Ramos (cell line): ENCODE data around the gene GLG1.
"Not testable (repeated sequence)": the region's sequence is repeated elsewhere in the genome, so short reads cannot be mapped to it uniquely, and the experiment has no call there.

Experiments used
- in situ Hi-C: fragments of 300-500 bp; cut with MboI; formaldehyde crosslinking; loops from one replicate; pipeline ENCODE4 v1.14.3; 2022; ENCODE audit warnings: low sequenced_read_pairs; ENCODE audit not compliant: unreplicated experiment

The GLG1 gene

GRCh38 chr16:74577882-74578366 is 29.0 kb downstream of the GLG1 start:
- in situ Hi-C loops = no loop called here

GRCh38 chr16:74575807-74576643 is 30.9 kb downstream of the GLG1 start:
- in situ Hi-C loops = no loop called here

GRCh38 chr16:74575175-74575806 is 31.6 kb downstream of the GLG1 start:
- in situ Hi-C loops = no loop called here

GRCh38 chr16:74574146-74574545 is 32.8 kb downstream of the GLG1 start:
- in situ Hi-C loops = no loop called here

DNA sequence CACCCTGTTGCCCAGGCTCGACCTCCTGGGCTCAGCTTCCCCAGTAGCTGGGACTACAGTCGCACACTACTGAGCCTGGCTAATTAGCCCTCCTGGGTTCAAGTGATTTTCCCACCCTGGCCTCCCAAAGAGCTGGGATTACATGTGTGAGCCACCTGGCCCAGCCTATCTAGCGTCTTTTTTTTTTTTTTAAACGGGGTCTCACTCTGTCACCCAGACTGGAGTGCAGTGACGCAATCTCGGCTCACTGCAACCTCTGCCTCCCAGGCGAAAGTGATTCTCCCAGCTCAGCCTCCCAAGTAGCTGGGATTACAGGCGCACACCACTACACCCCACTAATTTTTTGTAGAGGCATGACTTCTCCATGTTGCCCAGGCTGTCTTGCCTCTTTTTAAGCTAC is 33.3 kb downstream of the GLG1 start:
- in situ Hi-C loops = no loop called here

DNA sequence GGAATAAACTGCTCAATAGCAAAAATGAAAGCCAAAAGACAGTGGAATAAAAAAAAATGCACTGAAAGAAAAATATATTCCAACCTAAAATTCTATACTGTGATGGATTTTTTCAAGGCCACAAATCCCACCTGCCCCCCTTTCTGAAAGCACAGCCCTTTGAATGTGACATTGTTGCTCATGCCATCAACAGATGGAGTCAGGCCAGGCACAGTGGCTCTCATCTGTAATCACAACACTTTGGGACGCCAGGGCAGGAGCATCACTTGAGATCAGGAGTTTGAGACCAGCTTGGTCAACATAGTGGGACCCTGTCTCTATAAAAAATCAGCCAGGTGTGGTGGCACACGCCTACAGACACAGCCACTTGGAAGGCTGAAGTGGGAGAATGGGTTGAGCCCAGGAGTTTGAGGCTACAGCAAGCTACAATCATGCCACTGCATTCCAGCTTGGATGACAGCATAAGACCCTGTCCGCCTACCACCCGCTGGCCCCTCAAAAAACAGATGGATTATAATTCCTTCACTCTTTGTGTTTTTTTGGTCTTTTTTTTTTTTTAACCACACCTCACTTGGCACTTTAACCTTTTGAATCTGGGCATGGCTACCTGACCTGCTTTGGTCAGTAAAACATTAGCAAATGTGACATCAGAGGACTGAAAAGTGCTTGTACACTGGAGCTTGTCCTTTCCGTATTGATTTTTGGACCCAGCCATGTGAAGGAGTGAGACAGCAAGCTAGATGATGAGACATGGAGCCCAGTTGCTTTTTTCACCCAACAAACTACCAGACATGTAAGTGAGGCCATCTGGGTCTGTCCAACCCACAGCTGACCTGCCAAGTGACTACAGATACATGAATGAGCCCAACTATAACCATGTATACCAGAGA is 36.3 kb downstream of the GLG1 start:
- in situ Hi-C loops = no loop called here

DNA sequence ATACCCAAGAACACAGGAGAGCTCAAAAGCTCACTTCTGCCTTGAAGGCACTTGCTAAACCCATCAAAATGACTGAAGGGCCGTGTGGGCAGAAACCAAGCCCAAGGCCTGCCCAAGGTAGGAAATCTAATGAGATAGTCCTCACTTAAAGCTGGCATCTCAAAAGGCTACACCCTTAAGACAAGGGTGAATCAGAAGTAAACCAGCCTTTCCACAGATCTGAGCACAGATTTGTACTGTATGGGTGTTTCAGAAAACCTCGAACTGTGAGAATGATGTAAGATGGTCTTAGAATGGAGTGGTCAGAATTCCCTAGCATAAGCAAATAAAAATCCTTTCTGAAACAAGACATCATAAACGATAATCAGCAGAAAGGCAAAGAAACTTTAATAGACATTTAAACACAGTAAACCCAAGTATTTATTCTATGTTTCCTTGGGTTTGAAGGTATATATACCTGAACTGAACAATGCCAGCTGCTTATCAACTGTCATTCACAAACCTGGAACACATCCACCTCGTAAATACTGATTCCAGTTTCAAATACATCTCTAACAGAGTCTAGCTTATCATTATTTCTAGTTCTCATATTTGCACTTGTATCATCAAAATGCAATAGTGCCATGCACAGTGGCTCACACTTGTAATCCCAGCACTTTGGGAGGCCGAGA is 37.8 kb downstream of the GLG1 start:
- in situ Hi-C loops = no loop called here

DNA sequence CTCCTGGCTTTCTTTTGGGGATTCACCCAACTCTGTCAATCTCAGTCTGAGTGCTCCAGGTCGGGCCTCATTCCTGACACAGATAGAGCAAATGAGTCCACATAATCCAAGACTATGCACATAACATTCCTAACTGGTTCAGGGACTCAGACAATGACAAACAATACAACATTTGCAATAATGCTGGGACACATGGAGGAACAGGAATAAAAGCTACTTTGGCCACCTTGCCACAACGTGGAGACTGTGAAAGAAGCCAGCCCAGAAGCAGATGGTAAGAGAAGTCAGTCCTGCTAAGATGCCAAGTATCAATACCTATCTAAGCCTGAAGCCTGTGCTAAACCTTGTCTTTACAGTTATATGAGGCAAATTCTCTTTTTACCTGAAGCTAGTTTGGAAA is 39.0 kb downstream of the GLG1 start:
- in situ Hi-C loops = no loop called here

- in situ Hi-C loops = no loop called here
Measured at GRCh38 chr16:74565378-74565777, 41.5 kb downstream of the GLG1 start.

GRCh38 chr16:74564451-74564984 is 42.4 kb downstream of the GLG1 start:
- in situ Hi-C loops = no loop called here

GRCh38 chr16:74563828-74564263 is 43.1 kb downstream of the GLG1 start:
- in situ Hi-C loops = no loop called here

- in situ Hi-C loops = no loop called here
Measured at GRCh38 chr16:74562117-74562516, 44.8 kb downstream of the GLG1 start.

DNA sequence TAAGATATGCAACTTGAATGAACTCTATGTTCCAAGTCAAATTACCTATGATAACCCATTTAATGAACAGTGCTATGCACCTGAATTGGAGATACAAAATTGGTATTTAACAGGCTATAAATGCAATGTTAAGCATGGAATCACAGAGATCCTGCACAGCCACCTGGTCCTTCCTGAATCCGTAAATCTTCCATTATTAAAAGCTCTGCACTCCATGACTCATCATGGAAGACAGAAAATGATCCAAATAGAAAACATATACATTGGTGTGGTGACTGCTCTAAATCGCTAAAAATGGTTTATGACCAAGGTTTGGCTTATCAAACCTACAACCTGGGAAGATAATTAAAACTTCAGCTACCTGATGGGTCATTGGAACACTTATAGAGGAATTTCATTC is 45.3 kb downstream of the GLG1 start:
- in situ Hi-C loops = no loop called here

DNA sequence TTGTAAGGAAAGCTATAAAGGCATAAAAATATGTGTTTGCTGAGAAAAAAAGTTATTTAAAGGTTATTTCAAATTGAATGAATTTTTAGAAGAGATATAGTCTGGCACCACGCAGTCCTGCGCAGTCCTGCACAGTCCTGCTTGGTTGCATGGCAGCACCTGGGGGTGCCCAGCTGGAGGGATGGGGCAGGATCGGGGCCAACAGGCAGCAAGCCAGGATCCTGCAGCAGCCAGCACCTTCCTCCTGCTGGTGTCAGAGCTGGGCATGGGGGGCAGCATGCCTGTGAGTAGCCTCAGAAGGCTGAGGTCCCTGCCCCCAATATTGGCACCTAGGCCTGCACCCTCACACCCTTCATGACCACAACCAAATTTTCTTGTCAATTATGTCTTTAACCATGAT is 46.0 kb downstream of the GLG1 start:
- in situ Hi-C loops = no loop called here

- in situ Hi-C loops = no loop called here
Measured at GRCh38 chr16:74558873-74559272, 48.0 kb downstream of the GLG1 start.

DNA sequence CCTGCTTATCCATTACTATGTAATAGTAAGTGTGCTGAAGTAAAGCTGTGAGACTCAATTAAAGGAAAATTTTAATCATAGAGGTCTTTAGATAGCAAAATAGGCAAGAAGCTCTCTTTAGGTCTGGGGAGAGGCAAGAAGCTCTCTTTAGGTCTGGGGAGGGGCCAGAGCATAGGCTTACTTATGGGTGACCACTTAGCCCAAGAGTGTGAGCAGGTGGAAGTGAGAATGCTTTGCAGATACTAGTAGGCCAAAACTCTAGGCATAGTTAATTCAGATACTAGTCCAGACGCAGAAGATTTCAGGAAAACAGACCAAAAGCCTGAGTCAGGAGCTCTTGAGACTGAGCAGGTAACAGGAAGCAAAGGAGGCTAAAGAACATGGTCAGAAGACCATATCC is 49.6 kb downstream of the GLG1 start:
- in situ Hi-C loops = no loop called here

- in situ Hi-C loops = no loop called here
Measured at GRCh38 chr16:74556375-74556922, 50.5 kb downstream of the GLG1 start.

DNA sequence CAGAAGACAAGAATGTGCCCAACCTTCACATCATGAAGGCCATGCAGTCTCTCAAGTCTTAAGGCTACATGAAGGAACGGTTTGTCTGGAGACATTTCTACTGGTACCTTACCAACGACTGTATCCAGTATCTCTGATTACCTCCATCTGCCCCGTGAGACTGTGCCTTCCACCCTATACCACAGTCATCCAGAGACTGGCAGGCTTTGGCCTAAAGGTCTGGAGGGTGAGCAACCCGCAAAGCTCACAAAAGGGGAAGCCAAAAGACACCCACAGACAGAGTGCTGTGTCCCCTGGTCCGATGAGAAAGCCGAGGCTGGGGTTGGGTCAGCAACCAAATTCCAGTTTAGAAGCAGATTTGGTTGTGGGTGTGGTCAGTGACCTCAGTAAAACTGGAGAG is 54.6 kb downstream of the GLG1 start:
- in situ Hi-C loops = not testable (repeated sequence)

GRCh38 chr16:74550227-74551019 is 56.5 kb downstream of the GLG1 start:
- in situ Hi-C loops = not testable (repeated sequence)
